ENCODE results near the gene BTNL8. TPM values are rescaled to one million over a fixed set of nuclear protein-coding genes. Genes with fewer than 3 reads are reported as not detected.

Gene BTNL8
- not detected in 2 replicates for total RNA-seq

GRCh38 chr5:180898621-180899246, at the start of gene BTNL8:
Gene BTNL8, plus strand, starts transcription at chr5:180899159. Its CDS starts 152 bp downstream, at chr5:180899311.

GRCh38 chr5:180860887-180861822, 37.8 kb upstream of the BTNL8 start, which contains the start of gene ZFP62:
Gene ZFP62, minus strand, starts transcription at chr5:180861276. Its CDS starts 57 bp downstream, at chr5:180861219.

GRCh38 chr5:180988592-180988991, 89.6 kb downstream of the BTNL8 start, which contains the start of gene BTNL3:
Gene BTNL3, plus strand, starts transcription at chr5:180988846. Its CDS starts 183 bp downstream, at chr5:180989029.

Small RNA genes lying within 50 kb of the gene (small RNA-seq; reads per million reads assigned to genes)
- gene RF00019 (ENCODE audit: low replicate concordance): not detected
- not detected for gene RPS29P12 (ENCODE audit: low replicate concordance)

Other genes starting within 250 kb of the BTNL8 start
- gene FLT4, start 249.6 kb upstream of the BTNL8 start, total RNA-seq: under 0.01 and 0.43 TPM in 2 replicates
- not detected in 2 replicates for gene OR2Y1, start 159.1 kb upstream of the BTNL8 start, total RNA-seq
- 121 and 134 TPM in 2 replicates for gene MGAT1, start 96.4 kb upstream of the BTNL8 start, total RNA-seq
- gene ZFP62, start 37.9 kb upstream of the BTNL8 start, total RNA-seq: 9.0 and 12.2 TPM in 2 replicates
- not detected in 2 replicates for gene BTNL3, start 89.7 kb downstream of the BTNL8 start, total RNA-seq
- not detected in 2 replicates for gene BTNL9, start 141.1 kb downstream of the BTNL8 start, total RNA-seq
- not detected in 2 replicates for gene OR2V1, start 232.0 kb downstream of the BTNL8 start, total RNA-seq
- not detected in 2 replicates for gene OR2V2, start 248.4 kb downstream of the BTNL8 start, total RNA-seq

Measured in placental pericyte (primary cell).